GM19395 (cell line): ENCODE results near the gene MAML3.

ENCODE experiments used
- ATAC-seq: cut with Tn5 transposase; IDR thresholded peaks from one replicate; pipeline ENCODE4 v1.9.1; 2021; ENCODE audit warnings: mild to moderate bottlenecking, moderate library complexity; ENCODE audit not compliant: unreplicated experiment

MAML3 gene

GRCh38 chr4:140102421-140102820 lies 51.6 kb downstream of the MAML3 start:
- no peak for ATAC-seq

GRCh38 chr4:140100771-140101170 lies 53.2 kb downstream of the MAML3 start:
- ATAC-seq = no peak

GRCh38 chr4:140099983-140100382 lies 54.0 kb downstream of the MAML3 start:
- ATAC-seq = no peak

DNA sequence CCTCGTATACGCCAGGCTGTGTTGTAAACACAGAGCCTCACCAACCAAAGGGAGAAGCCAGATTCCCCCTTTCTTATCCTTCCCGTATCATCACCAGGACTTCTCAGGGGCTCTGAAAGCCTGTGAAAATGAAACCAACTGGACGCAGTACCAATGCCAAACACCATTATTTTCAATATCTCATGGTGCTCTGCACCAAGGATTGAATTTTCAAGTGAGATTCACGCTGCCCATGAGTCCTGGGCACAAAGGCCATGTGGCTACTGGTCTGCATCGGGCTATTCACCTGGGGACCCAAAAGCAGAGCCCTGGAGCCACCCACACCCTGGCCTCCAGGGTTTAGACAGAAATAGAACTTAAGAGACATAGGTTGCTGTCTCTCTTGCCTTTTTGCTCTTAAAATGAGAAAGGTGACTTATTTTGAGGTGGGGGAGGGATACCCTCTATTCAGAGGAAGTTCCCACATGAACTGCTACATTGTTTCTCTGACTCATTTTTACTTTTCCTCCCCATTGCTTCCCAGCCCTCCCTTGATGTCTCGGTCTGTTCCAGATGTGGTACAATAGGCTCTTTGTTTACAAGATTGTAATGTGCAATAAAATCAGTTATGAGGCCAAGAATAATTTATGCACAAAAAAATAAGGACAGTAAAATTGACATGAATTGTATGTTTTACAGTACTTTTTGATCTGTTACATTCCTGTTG lies 55.4 kb downstream of the MAML3 start:
- no peak for ATAC-seq

DNA sequence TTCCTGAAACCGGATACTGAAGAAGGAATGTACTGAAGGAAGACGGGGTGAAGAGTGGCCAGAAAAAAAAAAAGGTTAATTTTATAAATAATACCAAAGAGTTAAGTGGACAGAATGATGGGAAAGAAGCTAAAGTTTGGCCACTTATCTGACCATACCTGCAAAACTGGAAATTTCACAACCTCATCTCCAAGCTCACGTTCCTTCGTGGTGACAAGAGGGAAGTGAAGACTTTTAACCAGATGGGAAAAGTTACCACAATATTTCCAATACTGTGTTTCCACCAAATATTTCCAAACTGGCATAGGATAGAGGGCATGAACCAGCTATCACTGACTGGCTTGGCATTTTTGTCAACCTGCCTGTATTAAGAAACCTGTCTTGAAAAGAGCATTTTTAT lies 56.4 kb downstream of the MAML3 start:
- ATAC-seq = no peak

GRCh38 chr4:140096921-140097320 lies 57.1 kb downstream of the MAML3 start:
- ATAC-seq = no peak

- ATAC-seq = no peak
Measured at GRCh38 chr4:140096483-140096861, 57.5 kb downstream of the MAML3 start.

- ATAC-seq = no peak
Measured at GRCh38 chr4:140095694-140096482, 58.1 kb downstream of the MAML3 start.

GRCh38 chr4:140094438-140095420 lies 59.3 kb downstream of the MAML3 start:
- no peak for ATAC-seq

DNA sequence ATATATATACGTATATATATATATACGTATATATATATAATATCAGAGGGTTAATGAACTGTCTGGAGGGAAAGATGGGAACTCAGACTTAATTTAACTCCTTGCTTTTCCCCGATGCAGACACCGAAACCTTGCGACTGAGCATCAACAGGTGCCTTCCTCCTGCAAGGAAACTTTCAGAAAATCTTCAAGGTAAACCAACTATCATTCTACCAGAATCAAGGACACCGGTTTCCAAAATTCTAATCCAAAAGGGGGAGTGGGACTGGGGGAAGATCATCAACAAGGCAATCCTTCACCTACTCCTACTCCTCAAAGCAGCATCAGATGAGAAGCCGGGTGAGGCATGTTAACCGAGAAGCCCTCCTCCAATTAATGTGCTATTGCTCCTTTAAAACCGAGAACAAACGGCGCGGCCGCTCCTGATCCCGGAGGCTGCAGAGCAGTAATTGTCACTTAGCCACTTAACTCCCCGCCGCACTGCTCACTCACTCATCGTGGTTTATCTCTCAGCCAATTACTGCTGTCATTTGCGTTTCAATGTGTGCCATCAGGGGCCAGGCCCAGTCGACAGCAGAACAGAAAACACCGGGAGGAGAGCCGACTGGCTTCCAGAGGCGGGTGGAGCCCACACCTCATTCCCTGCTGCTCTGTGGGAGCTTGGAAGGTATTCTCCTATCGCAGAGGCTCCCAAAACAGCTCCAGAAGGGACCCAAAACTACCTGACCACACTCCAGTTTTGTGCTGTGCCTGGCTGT lies 61.7 kb downstream of the MAML3 start:
- ATAC-seq = no peak

DNA sequence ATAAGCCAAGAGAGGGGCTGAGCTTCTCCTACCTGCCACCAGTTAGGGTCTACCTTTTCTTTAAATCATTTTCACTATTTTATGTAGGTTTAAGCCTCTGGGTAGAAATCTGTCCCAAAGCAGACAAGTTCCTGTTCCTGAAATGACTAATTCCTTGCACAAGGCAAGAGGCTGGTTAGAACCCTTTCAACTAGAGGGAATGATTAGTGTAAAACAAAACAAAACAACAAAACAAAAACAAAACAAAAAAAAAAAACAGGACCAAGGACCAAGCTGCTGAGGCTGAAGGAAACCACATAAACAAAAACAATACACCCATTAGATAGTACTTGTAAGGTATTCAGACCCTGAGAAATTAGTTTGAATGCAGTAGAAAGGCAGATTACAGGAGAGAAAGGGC lies 62.7 kb downstream of the MAML3 start:
- ATAC-seq = no peak

DNA sequence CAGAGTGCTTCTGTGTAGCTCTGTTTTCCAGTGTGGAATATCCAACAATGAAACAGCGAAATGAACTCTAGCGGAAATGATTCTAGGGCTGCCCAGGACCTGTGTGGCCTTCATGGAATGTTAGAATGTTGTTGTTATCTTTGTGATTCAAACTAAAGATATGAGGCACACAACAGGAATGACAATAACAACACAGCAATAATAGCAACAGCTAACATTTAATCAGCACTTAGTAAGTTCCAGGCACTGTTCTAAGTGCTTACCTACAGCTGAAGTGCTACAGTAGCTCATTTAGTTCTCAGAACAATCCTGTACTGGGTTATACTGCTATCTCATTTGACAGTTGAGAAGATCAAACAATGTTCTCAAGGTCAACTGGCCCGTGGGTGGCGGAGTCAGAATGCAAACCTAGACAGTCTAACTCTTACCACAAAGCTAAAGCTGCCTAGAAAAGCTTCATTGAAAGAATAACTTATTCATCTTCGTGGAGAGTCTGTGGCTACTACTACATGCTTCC lies 63.7 kb downstream of the MAML3 start:
- ATAC-seq = no peak

GRCh38 chr4:140089216-140089615 lies 64.8 kb downstream of the MAML3 start:
- ATAC-seq = no peak

DNA sequence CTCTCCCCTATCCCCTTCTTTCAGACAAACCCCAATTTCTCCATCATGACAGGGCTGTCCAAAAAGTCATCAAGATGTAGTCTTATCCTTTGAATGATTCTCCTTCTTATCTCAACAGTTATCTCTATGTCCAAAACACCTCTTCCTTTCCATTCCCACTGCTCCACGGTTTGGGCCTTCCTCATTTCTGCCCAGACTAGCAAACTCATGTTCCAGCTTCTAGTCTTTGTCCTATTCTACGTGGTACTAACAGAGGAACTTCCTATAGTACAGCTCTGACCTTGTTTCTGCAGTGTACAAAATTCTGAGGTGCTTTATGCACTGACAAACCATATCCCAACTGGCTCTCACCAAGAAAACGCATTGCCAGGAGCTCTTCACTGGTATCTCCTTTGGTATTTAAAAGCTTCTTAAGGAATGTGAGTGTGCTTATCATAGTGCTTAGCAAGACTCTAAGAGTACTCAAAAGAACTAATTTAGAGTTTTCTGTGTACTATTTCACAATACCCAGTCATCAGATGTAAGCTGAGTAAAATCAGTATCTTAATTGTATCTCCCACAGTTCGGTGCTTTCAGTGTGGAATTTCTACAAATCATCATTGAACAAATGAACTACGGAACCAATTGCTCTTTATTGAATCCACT lies 65.5 kb downstream of the MAML3 start:
- no peak for ATAC-seq

GRCh38 chr4:140085881-140086280 lies 68.1 kb downstream of the MAML3 start:
- no peak for ATAC-seq

- no peak for ATAC-seq
Measured at GRCh38 chr4:140085062-140085622, 68.8 kb downstream of the MAML3 start.

DNA sequence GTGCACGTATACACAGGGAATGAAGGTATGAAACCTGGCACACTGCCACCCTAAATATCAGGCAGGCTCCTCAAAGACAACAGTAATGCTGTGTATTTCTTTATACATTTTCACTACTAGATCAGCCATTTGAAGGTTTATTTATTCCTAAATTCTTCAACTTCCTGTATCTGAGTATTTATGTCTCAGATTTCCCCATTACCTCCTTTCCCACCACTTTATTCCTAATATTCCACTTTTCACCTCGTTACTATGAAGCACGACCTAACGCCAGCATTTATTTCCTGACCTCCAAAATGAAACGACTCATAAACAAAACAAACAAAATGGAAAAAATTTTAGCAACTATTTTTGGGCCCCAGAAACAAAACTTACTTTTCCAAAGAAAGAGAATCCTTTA lies 69.6 kb downstream of the MAML3 start:
- ATAC-seq = no peak

- ATAC-seq = no peak
Measured at GRCh38 chr4:140082391-140082755, 71.6 kb downstream of the MAML3 start.

DNA sequence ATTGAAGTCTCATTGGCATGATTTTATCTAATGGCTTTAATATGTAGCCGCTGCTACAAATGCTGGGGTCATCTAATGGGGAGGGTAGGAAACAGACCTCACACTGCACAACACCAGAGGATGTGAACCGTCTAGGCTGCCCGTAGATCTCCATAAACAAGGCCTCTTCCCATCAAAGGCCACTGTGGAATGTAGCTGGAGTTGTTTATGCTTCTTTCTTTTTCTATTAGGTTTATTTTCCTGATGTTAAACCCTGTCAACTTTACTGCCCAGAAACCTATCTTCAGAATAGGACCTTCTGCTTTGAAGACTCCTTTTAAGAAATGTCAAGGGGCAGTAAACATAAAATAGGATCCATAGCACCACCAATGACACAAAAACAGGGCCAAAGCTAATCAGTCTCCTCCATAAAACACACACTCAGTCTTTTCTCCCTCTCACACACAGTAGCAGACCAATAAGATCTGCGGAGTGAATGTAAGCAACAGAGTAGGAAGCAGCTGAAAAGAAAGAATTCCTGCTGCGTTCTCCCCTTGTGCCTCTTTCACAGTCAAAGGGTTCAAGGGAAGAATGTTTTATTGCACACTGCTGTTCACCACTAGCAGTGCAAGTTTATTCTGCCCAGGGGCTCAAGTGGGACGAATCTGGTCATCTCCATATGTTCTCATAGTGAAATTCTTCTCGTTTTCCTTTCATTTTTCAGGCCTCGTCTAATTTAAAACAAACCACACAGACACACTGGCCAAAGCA lies 72.2 kb downstream of the MAML3 start:
- no peak for ATAC-seq
